Body of pancreas (tissue), 4 donors: ENCODE data around the gene IFI30.

Experiments used
- CTCF ChIP-seq, 7 experiments: fragments of 450-650 bp in 4 of 7; fragments of 200-600 bp in 3 of 7; sonication (generic) in 3 of 7; IDR thresholded peaks; one replicate each; pipeline ENCODE4 v1.5.1; 2016 to 2019; ENCODE audit warnings: antibody characterized with exemption in 7 of 7
- POLR2A ChIP-seq, 3 donors: fragments of 450-650 bp; IDR thresholded peaks; one replicate each; pipeline ENCODE4 v1.6.1; 2016; ENCODE audit warnings: antibody characterized with exemption in 3 of 3, mild to moderate bottlenecking in 2 of 3

GRCh38 chr19:18141031-18141430 is 32.6 kb upstream of the IFI30 start:
- TF ChIP-seq CTCF (IDR thresholded peaks at IDR 0.05) (no peak), POLR2A (IDR thresholded peaks at IDR 0.05) (no peak)
